Stimulated activated CD4-positive, alpha-beta T cell treated with anti-CD3 and anti-CD28 coated beads, Interleukin-2, amount 100 ng/mL, for 24 hours (primary cell): Measurements from ENCODE around the gene TMEM225.
"Not testable (repeated sequence)": the region's sequence is repeated elsewhere in the genome, so short reads cannot be mapped to it uniquely, and the experiment has no call there.

Source experiments
- DNase-seq, 2 donors: peaks; one replicate each; pipeline ENCODE4 v3.0.0-alpha.2; 2020

The TMEM225 gene

DNA sequence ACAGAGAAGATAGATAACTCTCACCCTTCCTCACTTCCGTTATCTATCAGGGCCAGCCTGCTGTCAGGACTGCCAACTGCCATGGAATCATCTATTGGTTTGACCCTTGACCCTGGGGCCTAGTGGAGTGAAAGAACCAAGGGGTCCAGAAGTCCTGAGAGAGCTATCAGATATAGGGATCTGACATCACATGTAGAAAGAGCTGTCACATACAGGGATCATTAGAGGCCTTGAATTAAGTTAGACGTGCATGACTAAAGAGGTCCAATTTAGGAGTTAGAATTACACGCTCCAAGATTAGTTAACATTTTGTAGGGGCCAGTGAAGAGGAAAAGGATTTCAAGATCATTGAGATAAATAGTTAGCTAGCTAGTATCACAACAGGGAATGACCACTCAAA, at the start of gene TMEM225:
TSS of gene TMEM225 (minus strand) at position 101 of the 400 bp plus-strand sequence. CDS start 245 bp downstream, outside the sequence.
- DNase-seq: no peak

- DNase-seq: no peak
Observed at GRCh38 chr11:123924027-123924426, 38.6 kb upstream of the TMEM225 start.

DNA sequence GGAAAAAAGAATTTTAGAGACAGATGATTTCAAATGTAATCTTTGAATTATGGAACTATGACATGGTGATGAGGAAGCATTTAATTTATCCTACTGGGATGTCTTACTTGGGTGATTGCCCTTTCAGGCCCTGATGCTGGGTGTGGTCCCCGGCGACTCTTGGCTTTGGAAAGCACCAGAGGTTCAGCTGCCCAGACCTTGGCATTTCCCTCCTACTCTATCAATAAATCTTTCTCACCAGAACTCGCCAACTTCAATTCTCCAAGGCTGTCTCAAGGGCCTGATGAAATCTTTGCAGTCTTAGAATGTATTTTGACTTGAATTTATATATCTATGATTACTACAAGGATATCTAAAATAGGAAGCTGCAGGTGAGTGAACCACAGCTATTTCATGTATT, 35.5 kb upstream of the TMEM225 start:
- no peak for DNase-seq

DNA sequence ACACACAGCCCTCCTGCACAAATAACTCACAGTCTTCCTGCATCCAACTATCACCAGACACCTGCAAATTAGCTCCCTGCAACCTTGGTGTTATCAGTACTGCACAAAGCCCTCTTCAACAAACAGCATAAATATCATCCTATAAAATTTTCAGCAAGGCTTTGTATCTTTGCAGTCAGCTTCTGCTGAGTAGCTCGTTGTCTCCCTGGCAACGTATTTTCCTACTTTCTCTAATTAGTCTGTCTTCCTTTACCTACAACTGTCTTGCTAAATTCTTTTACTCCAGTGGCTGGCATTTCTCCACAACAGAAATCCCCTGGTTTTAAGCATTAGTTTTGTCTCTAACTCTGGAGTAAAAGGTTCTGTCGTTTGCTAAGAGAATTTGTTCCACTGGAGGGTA, 20.4 kb upstream of the TMEM225 start:
- DNase-seq: no peak

DNA sequence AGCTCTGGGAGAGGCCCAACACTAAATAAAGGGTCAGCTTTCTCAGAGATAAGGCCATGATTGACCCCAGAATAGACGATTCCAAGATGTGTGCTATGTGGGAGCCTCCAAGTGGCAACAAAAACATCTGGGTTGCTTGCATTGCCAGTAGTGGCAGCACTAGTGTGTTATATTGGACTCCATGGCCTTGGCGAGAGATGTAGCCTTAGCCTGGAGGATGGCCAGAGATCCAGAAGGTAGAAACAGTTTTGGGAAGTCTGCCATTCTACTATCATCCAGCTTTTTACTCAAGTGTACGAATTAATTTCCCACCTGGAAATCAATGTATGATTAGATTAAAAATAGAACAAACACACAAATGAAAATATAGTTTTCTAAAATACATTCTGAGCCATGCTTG, 19.5 kb upstream of the TMEM225 start:
- no peak for DNase-seq

- DNase-seq: no peak
Observed at GRCh38 chr11:123903932-123904331, 18.5 kb upstream of the TMEM225 start.

DNA sequence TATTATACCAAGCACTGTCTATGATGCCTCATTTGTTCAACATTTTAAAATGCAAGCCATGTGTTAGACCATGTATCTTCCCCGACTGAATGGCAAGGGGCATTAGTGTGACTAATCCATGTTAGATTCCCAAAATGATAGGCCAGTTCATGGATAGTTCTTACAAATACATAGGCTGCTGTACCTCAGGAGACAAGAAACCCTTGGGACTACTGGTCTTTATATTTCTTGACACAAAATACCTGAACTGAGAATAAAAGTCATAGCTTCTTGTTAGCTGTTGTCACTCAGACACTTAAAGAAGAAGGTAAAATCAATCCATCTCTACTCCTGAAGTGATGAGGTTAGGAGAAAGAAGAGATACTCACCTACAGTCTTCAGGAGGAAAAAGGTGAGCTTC, 16.4 kb upstream of the TMEM225 start, which contains the start of gene OR8D4:
TSS of gene OR8D4 (plus strand) at position 301 of the 400 bp plus-strand sequence. CDS start 4,265 bp downstream, outside the sequence.
- DNase-seq: no peak

DNA sequence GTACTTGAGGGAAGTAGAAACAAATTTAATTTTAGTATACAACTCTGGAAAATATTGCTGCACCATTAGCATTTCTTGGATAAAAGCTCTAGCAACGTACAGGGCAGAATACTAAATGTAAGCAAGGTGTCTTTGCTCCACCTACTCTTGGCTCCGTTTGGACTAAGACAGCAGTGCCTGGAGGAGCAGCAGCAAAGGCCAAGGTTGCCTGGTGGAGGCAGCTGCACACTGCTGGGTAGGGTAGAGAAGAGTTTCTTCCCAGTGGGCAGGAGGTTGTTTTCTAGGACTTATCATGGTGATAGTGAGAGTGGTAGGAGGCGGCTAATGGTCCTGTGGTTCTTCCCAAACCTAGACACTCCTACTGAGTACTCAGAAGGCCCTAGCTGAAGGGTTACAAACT, 14.3 kb upstream of the TMEM225 start:
- no peak for DNase-seq

DNA sequence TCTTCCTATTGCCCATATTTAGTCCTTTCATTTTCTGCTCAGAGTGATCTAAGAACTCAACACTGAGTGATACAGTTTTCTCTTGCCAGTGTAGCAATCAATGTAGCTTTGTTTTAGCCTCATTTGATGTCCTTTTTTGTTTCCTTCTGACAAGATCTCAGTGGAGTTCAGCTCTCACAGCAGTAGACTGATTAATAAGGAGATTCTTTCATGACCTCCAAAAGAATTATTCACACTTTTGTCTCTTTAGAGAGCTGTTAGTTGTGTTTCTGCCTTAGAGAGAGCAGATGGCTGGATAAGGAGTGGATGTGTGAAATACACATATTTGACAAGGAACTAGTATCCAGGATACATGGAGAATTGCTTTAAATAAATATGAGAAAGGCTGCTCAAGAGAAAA, 6.6 kb upstream of the TMEM225 start:
- no peak for DNase-seq

DNA sequence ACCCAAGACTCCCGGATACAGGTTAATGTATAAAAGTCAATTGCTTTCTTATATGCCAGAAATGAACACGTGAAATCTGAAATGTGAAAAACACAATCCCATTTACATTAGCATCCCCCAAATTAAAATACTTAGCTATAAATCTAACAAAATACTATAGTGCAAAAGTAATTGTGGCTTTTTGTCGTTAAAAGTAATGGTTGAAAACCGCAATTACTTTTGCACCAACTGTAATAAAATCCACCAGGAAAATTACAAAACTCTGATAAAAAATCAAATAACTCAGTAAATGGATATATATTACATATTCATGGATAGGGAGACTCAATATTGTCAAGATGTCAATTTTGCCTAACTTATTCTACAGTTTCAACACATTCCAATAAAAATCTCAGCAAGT, 4.6 kb downstream of the TMEM225 start:
- DNase-seq: no peak

- not testable (repeated sequence) for DNase-seq
Observed at GRCh38 chr11:123867795-123868194, 17.7 kb downstream of the TMEM225 start.

DNA sequence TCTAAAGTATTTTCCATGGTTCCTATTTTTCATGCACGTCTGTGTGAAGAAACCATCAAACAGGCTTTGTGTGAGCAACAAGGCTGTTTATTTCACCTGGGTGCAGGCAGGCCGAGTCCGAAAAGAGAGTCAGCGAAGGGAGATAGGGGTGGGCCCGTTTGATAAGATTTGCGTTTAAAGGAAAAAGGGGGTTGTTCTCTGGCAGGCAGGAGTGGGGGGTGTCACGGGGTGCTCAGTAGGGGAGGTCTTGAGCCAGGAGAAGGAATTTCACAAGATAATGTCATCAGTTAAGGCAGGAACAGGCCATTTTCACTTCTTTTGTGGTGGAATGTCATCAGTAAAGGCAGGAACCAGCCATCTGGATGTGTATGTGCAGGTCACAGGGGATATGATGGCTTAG, 20.2 kb downstream of the TMEM225 start:
- not testable (repeated sequence) for DNase-seq

DNA sequence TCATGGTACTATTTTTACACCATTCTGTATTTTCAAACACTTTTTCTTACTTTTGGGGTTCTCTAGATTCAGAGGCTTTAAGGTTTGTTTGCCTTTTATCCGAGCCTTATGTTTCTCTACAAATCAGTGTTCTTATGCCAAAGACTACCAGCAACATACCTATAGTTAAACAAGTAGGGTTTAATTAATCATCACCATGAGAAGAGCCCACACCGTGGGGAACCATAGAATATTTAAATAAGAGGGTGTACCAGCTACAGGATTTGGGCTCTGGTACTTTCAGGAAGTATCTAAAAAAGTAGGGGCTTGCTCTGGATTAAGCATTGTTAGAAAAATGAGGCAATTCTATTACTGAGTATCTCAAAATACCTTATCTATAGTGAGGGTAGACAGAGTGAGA, 25.7 kb downstream of the TMEM225 start:
- DNase-seq: no peak

GRCh38 chr11:123856444-123856843, 29.0 kb downstream of the TMEM225 start:
- DNase-seq: no peak

DNA sequence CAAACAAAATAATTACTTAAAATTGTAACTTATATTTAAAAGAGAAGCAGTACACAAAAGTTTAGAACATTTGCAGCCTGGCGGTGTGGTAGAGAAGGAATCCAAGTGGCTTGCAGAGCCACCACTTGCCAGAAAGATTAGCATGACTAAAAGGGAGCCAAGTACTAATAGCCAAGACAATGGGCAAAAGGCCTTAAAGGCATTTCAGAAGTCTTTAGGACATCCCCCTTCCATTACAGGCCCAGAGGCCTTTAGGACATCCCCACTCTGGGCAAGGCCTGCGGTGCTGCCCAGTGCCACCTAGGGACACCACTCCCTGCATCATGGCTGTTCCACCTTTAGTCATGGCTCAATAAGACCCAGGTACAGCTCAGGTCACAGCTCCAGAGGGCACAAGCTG, 32.4 kb downstream of the TMEM225 start:
- DNase-seq: no peak

GRCh38 chr11:123852321-123852720, 33.1 kb downstream of the TMEM225 start:
- DNase-seq: no peak

DNA sequence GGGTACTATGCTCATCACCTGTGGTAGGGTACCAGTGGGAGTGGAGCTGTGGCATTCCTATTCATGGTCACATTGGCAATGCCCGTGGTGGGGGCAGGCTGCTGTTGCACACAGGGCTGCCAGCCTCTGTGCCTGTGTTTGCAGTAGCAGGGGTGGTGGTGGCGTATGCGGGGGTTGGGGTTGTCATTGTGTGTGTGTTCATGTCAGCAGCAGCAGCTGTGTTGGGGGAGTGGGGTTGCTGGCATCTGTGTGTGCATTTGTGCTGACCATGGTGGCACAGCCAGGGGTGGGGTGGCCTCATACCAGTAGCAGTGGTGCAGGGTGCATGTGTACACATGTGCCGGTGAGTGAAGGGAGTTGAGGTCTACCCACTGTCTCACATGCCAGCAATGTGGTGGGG, 34.4 kb downstream of the TMEM225 start:
- no peak for DNase-seq

- DNase-seq: no peak
Observed at GRCh38 chr11:123841174-123841573, 44.3 kb downstream of the TMEM225 start.

DNA sequence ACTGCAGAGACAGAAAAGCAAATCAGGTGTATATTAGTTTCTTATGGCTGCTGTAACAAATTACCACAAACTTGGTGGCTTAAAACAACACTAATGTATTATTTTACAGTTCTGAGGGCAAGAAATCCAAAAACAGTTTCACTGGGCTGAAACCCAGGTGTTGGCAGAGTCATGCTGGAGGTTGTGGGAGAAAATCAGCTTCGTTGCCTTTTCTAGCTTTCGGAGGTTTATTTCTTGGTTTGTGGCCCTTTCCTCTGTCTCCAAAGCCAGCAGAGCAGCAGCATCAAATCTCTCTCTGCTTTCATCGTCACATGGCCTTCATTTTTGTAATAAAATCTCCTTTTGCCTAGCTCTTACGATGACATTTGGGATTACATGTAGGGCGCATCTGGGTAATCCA, 46.3 kb downstream of the TMEM225 start:
- no peak for DNase-seq

- no peak for DNase-seq
Observed at GRCh38 chr11:123838659-123839058, 46.8 kb downstream of the TMEM225 start.

- DNase-seq: no peak
Observed at GRCh38 chr11:123838199-123838598, 47.3 kb downstream of the TMEM225 start.

DNA sequence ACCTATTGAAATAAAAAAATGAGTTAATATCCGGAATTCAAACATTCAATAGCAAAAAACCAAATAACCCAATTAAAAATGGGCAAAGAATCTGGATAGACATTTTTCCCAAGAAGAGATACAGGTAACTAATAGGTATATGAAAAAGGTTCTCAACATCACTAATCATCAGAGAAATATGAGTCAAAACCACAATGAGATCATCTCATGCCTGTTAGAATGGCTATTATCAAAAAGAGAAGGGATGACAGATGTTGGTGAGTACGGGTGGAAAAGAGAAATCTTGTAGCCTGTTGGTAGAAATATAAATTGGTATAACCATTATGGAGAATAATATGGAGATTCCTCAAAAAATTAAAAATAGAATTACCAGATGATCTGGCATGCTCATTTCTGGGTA, 52.4 kb downstream of the TMEM225 start:
- DNase-seq: no peak
